Activated T-helper 2 cell treated with anti-CD3 and anti-CD28 coated beads, Interferon-gamma antibody, Interleukin-2, Interleukin-4, amounts not matched to agents 10 μg/mL and 5 μg/mL and 100 μg/mL, durations not matched to agents 14 hours and 24 hours and 36 hours (primary cell): ENCODE results near the gene H6PD. TPM values are rescaled to one million over a fixed set of nuclear protein-coding genes. Genes with fewer than 3 reads are reported as not detected.

ENCODE experiments used
- DNase-seq: peaks from one replicate; pipeline ENCODE4 v3.0.0; 2021; ENCODE audit warnings: low spot score
- H3K27ac Mint-ChIP-seq: one replicate; pipeline ENCODE4 v1.8.0; 2021; ENCODE audit warnings: mixed read lengths
- H3K27me3 Mint-ChIP-seq: one replicate; pipeline ENCODE4 v1.8.0; 2021; ENCODE audit warnings: low read depth, mixed read lengths
- H3K36me3 Mint-ChIP-seq: one replicate; pipeline ENCODE4 v1.8.0; 2021; ENCODE audit warnings: low read depth, mixed read lengths
- H3K4me1 Mint-ChIP-seq: one replicate; pipeline ENCODE4 v1.8.0; 2021; ENCODE audit warnings: low read depth, mixed read lengths
- H3K4me3 Mint-ChIP-seq: one replicate; pipeline ENCODE4 v1.8.0; 2021; ENCODE audit warnings: low read depth, mild to moderate bottlenecking, moderate library complexity, mixed read lengths
- H3K9me3 Mint-ChIP-seq: one replicate; pipeline ENCODE4 v1.8.0; 2021; ENCODE audit warnings: mixed read lengths
- intact Hi-C: fragments of 100-400 bp; cut with micrococcal nuclease; formaldehyde crosslinking; loops from one replicate; pipeline ENCODE4 v1.15.1; 2023
- total RNA-seq: library from RNA; stranded (reverse); gene quantifications from 2 replicates; pipeline ENCODE4 v1.2.3, GENCODE V29; 2022

Gene H6PD
- total RNA-seq, 1 donor from 2014 or later, result 27.1 TPM

DNA sequence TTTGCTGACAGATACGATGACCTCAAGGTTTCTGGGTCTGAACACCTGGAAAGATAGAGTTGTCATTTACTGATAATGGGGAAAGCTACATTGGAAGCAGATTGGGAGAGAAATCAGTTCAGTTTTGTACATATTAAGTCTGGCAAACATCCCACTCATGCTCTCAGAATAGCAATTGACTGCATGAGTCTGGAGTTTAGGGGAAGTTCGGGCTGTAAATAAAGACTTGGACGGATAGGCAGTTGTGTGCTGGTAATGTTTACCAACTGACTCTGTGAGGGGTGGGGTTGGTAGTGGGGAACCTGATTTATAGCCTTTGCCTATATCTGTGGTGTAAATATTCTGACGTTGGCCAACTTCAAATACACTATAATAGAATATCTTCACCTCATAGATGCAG lies 4.0 kb downstream of the H6PD start:
- Mint-ChIP-seq H3K4me3 (peak overlapping the region; percentile 24), H3K36me3 (peaks cover 41% of the 10 kb centered on the region), H3K4me1 (peaks cover 60% of the 10 kb centered on the region), H3K27ac (peak overlapping the region; percentile 31), H3K27me3 (no peaks in the 10 kb centered on the region), H3K9me3 (no peaks in the 10 kb centered on the region)
- intact Hi-C loops, result loop anchor here (2.0 to 5.0 kb wide), 2 partner anchors 44 to 76 kb away; no protein-coding TSS in a partner anchor
- no peak for DNase-seq

DNA sequence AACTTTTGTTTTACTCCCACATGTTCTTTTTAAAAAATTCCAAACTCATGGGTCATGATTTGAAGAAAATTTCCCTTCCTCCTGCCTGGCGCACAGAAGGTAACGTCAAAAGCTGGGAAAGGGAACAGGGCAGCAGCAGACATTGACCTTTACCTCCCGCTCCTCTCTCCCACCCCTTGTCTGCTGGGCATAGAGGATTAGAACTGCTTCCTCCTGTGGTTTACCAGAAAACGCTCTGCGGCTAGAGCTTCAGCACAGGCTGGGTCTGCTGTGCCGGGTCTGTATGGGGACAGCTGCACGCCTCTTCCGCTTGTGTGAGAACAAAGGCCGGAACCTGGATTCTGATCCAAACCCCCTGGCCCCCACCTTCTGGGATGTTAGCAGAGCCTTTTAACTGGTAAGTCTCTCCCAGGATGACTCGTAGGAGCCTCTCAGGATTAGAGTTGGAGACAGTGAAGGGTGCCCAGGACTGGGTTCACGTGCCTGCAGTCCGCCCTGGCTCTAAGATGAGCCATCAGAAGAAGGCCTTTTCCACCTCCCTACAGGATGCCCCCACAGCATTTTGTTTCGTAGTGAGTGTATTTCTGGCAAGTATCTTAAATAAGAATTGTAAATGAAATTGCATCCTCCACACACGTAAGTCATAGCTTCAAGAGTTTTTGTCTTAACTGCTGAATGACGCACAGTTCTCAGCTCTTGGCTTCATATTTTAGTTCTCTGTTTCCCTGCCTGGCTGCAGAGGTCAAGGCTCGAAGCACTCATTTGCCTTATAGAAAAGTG lies 5.2 kb downstream of the H6PD start:
- Mint-ChIP-seq H3K9me3 (no peaks in the 10 kb centered on the region), H3K27ac (peak overlapping the region; percentile 91), H3K36me3 (peaks cover 41% of the 10 kb centered on the region), H3K27me3 (no peaks in the 10 kb centered on the region), H3K4me3 (peak overlapping the region; percentile 66), H3K4me1 (peaks cover 67% of the 10 kb centered on the region)
- intact Hi-C loops, result loop anchor here (2.0 to 5.0 kb wide), 3 partner anchors 33 to 75 kb away; no protein-coding TSS in a partner anchor
- peak; percentile 64 for DNase-seq

GRCh38 chr1:9240914-9241820 lies 6.6 kb downstream of the H6PD start:
- no peaks in the 10 kb centered on the region for H3K9me3 Mint-ChIP-seq
- DNase-seq, result no peak
- H3K4me1 Mint-ChIP-seq, result peaks cover 69% of the 10 kb centered on the region
- peaks cover 46% of the 10 kb centered on the region for H3K36me3 Mint-ChIP-seq
- H3K27me3 Mint-ChIP-seq, result no peaks in the 10 kb centered on the region
- no peak overlapping the region for H3K27ac Mint-ChIP-seq
- intact Hi-C loops, result loop anchor here (2.0 kb wide), 1 partner anchor 34 kb away; no protein-coding TSS in a partner anchor
- no peak overlapping the region for H3K4me3 Mint-ChIP-seq

GRCh38 chr1:9241891-9242290 lies 7.3 kb downstream of the H6PD start:
- H3K27ac Mint-ChIP-seq, result peak overlapping the region; percentile 21
- intact Hi-C loops, result loop anchor here (2.0 kb wide), 1 partner anchor 35 kb away; no protein-coding TSS in a partner anchor

DNA sequence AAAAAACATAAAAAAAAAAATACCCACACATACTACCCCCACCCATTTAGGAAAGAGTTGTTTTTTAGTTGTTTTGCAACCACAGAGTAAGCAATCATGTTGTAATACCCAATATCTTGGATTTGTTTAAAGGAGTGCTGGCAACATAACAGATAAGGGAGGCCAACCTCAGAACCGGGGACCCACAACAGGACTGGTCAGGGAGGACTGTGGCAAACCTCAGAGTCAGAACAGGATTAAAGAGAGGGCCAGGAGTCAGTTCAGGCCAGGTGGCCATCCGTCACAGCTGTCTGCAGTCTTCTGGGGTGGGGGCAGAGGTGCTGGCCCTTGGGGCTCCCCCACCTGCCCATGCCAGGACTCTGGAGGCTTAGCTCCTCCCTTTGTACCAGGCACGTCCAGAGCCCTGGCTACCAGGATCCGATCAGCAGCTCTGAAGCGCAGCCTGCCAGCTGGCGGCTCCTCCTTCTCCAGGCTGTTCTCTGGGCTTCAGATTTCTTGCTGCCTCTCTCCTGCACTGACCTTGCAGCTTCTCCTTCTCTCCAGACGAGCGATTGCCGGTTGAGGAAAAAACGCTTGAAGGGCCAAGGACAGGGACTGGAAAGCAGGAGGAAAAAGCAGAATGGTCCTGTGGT lies 7.9 kb downstream of the H6PD start:
- H3K36me3 Mint-ChIP-seq, result peaks cover 48% of the 10 kb centered on the region
- peak overlapping the region; percentile 53 for H3K27ac Mint-ChIP-seq
- H3K27me3 Mint-ChIP-seq, result no peaks in the 10 kb centered on the region
- intact Hi-C loops, result no loop called here
- peaks cover 66% of the 10 kb centered on the region for H3K4me1 Mint-ChIP-seq
- H3K9me3 Mint-ChIP-seq, result no peaks in the 10 kb centered on the region
- no peak overlapping the region for H3K4me3 Mint-ChIP-seq
- no peak for DNase-seq

More at GRCh38 chr1:9241891-9242290, 7.3 kb downstream of the H6PD start:
- H3K36me3 Mint-ChIP-seq, result peaks cover 48% of the 10 kb centered on the region
- no peaks in the 10 kb centered on the region for H3K27me3 Mint-ChIP-seq
- H3K4me1 Mint-ChIP-seq, result peaks cover 67% of the 10 kb centered on the region
- H3K4me3 Mint-ChIP-seq, result no peak overlapping the region
- DNase-seq, result no peak
- H3K9me3 Mint-ChIP-seq, result no peaks in the 10 kb centered on the region

- H3K36me3 Mint-ChIP-seq, result peaks cover 45% of the 10 kb centered on the region
- no peaks in the 10 kb centered on the region for H3K9me3 Mint-ChIP-seq
- H3K4me1 Mint-ChIP-seq, result peaks cover 61% of the 10 kb centered on the region
- intact Hi-C loops, result no loop called here
- no peaks in the 10 kb centered on the region for H3K27me3 Mint-ChIP-seq
- DNase-seq, result no peak
- H3K27ac Mint-ChIP-seq, result peak overlapping the region; percentile 53
- no peak overlapping the region for H3K4me3 Mint-ChIP-seq
Measured at GRCh38 chr1:9243066-9243739, 8.6 kb downstream of the H6PD start.

DNA sequence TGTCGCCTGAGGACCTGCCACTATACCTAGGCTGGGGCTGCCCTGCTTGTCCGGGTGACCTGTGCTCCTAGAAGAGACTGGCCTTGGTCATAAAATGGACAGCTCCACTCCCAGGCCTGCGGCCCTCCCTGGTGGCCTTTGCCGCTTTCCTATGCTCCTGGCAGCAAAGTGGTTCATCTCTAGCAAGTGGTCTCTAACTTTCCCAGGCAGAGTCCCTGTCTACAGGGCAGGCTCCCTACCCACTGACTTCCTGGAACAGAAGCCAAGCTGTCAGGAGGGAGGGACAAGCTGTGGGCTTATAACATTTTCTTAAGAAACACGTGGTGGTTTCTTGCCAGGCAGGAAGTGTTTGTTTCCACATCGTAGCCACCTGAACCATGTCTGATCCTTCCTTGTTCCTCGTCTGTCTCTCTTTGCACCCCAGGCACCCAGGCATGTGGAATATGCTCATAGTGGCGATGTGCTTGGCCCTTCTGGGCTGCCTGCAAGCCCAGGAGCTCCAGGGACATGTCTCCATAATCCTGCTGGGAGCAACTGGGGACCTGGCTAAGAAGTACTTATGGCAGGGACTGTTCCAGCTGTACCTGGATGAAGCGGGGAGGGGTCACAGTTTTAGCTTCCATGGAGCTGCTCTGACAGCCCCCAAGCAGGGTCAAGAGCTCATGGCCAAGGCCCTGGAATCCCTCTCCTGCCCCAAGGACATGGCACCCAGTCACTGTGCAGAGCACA lies 10.1 kb downstream of the H6PD start:
- Mint-ChIP-seq H3K27me3 (no peaks in the 10 kb centered on the region), H3K4me1 (peaks cover 52% of the 10 kb centered on the region), H3K36me3 (peaks cover 42% of the 10 kb centered on the region), H3K4me3 (no peak overlapping the region), H3K9me3 (no peaks in the 10 kb centered on the region), H3K27ac (peak overlapping the region; percentile 70)
- intact Hi-C loops, result no loop called here
- DNase-seq, result no peak

DNA sequence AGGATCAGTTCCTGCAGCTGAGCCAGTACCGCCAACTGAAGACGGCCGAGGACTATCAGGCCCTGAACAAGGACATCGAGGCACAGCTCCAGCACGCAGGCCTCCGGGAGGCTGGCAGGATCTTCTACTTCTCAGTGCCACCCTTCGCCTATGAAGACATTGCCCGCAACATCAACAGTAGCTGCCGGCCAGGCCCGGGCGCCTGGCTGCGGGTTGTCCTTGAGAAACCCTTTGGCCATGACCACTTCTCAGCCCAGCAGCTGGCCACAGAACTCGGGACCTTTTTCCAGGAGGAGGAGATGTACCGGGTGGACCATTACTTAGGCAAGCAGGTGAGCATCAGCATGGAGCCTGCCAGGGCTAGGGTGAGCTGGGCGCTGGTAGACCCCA lies 10.7 kb downstream of the H6PD start:
- Mint-ChIP-seq H3K36me3 (peaks cover 42% of the 10 kb centered on the region), H3K27ac (no peak overlapping the region), H3K4me3 (no peak overlapping the region), H3K27me3 (no peaks in the 10 kb centered on the region), H3K9me3 (no peaks in the 10 kb centered on the region), H3K4me1 (peaks cover 46% of the 10 kb centered on the region)
- DNase-seq, result no peak
- intact Hi-C loops, result no loop called here

- Mint-ChIP-seq H3K36me3 (peaks cover 39% of the 10 kb centered on the region), H3K9me3 (no peaks in the 10 kb centered on the region), H3K4me3 (no peak overlapping the region), H3K27me3 (no peaks in the 10 kb centered on the region), H3K4me1 (peaks cover 42% of the 10 kb centered on the region), H3K27ac (no peak overlapping the region)
- DNase-seq, result no peak
- intact Hi-C loops, result no loop called here
Measured at GRCh38 chr1:9245661-9246060, 11.1 kb downstream of the H6PD start.

DNA sequence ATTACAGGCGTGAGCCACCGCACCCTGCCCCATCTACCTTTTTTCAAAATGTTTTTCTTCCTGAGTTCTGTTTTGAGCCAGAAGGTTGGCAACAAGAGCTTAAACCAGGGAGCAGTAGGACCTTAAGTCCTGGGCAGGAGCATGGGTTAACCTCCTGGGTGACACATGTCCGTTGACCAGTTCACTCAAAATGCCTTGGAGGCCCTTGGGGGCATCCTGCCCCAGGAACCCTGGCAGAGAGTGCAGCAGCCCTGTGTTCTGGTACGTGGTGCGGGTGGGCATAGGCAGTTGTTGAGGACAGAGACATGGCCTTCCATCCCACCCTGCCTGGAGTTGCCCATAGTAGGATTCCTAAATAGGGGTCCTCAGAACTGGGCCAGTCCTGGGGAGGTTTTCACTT lies 11.6 kb downstream of the H6PD start:
- Mint-ChIP-seq H3K4me1 (peaks cover 39% of the 10 kb centered on the region), H3K27ac (no peak overlapping the region), H3K9me3 (no peaks in the 10 kb centered on the region), H3K36me3 (peaks cover 39% of the 10 kb centered on the region), H3K27me3 (no peaks in the 10 kb centered on the region), H3K4me3 (no peak overlapping the region)
- intact Hi-C loops, result no loop called here
- DNase-seq, result no peak

DNA sequence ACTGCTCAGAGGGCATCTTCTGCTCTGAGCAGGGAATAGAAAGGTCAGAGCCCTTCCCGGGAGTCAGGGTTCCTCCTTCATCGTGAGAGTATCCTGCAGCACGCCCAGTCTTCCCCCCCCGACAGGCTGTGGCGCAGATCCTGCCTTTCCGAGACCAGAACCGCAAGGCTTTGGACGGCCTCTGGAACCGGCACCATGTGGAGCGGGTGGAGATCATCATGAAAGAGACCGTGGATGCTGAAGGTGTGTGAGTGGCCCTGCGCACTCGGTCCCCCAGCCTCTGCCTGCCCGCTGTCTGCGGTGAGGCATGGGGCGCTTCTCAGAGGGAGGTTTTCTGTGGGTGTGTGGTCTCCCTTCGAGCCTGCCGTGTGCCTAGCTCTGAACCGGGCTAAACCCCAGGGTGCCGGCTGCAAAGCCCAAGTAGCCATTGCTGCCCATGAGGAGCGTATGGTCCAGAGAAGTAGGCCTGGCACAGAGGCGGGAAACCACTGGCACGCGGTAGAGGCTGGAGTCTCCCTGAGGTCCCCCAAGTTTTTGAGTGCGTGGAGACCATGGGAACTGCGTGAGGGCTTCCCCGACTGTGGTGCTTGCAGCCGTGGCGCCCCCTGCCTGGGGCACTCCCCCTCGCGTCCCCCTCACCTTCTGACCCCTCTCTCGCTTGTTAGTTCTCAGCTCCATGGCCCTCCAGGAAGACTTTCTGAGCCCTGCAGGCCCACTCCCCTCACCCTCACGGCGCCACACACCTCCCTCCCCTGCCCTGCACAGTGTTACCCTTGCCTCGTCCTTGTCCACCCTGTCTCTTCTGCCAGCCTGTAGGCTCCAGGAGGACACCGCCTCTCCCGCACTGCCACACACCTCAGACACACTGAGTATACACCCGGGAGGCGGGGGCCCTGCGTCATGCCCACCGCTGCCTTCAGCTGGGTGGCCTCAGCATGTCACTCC lies 12.5 kb downstream of the H6PD start:
- Mint-ChIP-seq H3K9me3 (no peaks in the 10 kb centered on the region), H3K27ac (no peak overlapping the region), H3K4me1 (peaks cover 35% of the 10 kb centered on the region), H3K36me3 (peaks cover 36% of the 10 kb centered on the region), H3K27me3 (no peaks in the 10 kb centered on the region), H3K4me3 (no peak overlapping the region)
- intact Hi-C loops, result no loop called here
- no peak for DNase-seq
